ENCODE measurements around the gene ABHD17A.

Gene ABHD17A

GRCh38 chr19:1847684-1848398 is 37.5 kb downstream of the ABHD17A start:
- TF ChIP-seq GATA3 (IDR thresholded peaks at IDR 0.05; ENCODE audit: low read depth, low read length): no peak
- no peak for TF ChIP-seq GATA2 (IDR thresholded peaks at IDR 0.05; ENCODE audit: low read depth, low read length)

DNA sequence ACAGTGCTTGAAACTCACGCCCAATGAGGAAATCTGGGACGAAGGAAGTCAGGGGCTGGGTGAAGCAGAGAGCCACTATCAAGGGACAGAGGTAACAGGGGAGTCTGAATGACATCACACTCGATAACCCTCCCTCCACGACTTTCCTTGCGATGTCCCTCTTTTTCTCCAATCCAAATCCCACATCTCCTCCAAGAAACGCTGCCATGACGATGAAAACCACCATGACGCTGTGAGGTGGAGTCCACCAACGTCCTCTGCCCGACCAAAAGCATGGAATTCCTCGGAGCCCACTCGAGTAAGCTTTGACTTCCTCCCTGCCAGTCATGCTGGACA is 38.0 kb downstream of the ABHD17A start:
- TF ChIP-seq GATA3 (IDR thresholded peaks at IDR 0.05; ENCODE audit: low read depth, low read length) (no peak), GATA2 (IDR thresholded peaks at IDR 0.05; ENCODE audit: low read depth, low read length) (no peak)

DNA sequence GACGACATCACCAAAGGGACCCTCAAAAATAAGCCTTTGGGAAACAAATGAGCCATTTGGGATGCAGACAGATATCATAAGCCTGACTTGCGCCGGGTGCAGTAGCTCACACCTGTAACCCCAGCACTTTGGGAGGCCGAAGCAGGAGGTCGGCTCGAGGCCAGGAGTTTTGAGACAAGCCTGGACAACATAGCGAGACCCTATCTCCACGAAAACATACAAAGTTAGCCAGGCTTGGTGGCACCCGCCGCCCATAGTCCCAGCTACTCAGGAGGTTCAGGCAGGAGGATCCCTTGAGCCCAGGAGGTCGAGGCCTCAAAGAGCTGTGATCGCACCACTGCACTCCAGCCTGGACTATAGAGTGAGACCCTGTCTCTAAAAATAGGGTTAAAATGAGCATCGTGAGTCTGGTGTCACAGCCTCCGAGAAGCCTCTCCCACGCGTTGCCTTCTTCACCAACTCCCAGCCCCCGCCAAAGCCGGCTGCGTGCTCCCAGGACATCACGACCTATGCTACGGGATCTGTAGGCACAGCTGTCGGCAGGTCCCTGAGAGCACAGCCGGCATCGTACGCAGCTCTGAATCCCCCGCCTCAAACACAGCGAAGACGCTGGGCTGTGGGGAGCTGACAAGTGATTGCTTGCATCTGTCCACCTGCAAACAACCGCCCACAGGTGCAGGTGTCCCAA is 38.6 kb downstream of the ABHD17A start:
- no peak for TF ChIP-seq GATA3 (IDR thresholded peaks at IDR 0.05; ENCODE audit: low read depth, low read length)
- no peak for TF ChIP-seq GATA2 (IDR thresholded peaks at IDR 0.05; ENCODE audit: low read depth, low read length)

DNA sequence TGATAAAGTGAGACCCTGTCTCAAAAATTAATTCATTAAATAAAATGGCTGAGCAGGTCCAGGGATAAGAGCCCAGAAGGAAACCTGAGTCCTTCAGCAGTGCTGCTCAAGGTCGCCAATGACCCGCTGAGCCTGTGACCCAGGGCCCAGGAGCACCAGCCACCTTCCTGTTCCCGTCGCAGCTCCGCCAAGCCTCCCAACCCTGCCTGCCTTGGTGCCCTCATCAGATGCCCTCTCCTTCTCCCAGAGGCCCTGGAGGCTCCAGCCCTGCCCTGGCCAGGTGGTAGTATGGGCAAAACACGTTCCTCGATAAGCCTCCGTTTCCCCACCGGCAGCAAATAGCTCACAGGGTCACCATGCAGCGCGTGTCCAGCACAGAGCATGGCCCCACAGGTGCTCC is 39.7 kb downstream of the ABHD17A start:
- TF ChIP-seq GATA2 (IDR thresholded peaks at IDR 0.05; ENCODE audit: low read depth, low read length): no peak
- no peak for TF ChIP-seq GATA3 (IDR thresholded peaks at IDR 0.05; ENCODE audit: low read depth, low read length)

GRCh38 chr19:1845125-1845515 is 40.2 kb downstream of the ABHD17A start:
- TF ChIP-seq GATA2 (IDR thresholded peaks at IDR 0.05; ENCODE audit: low read depth, low read length): no peak
- no peak for TF ChIP-seq GATA3 (IDR thresholded peaks at IDR 0.05; ENCODE audit: low read depth, low read length)

- TF ChIP-seq GATA3 (IDR thresholded peaks at IDR 0.05; ENCODE audit: low read depth, low read length) (no peak), GATA2 (IDR thresholded peaks at IDR 0.05; ENCODE audit: low read depth, low read length) (no peak)
Measured at GRCh38 chr19:1844513-1845124, 40.7 kb downstream of the ABHD17A start.

- TF ChIP-seq GATA3 (IDR thresholded peaks at IDR 0.05; ENCODE audit: low read depth, low read length) (no peak), GATA2 (IDR thresholded peaks at IDR 0.05; ENCODE audit: low read depth, low read length) (no peak)
Measured at GRCh38 chr19:1843646-1844394, 41.5 kb downstream of the ABHD17A start.

- no peak for TF ChIP-seq GATA2 (IDR thresholded peaks at IDR 0.05; ENCODE audit: low read depth, low read length)
- TF ChIP-seq GATA3 (IDR thresholded peaks at IDR 0.05; ENCODE audit: low read depth, low read length): no peak
Measured at GRCh38 chr19:1843116-1843515, 42.2 kb downstream of the ABHD17A start.

- TF ChIP-seq GATA3 (IDR thresholded peaks at IDR 0.05; ENCODE audit: low read depth, low read length): no peak
- no peak for TF ChIP-seq GATA2 (IDR thresholded peaks at IDR 0.05; ENCODE audit: low read depth, low read length)
Measured at GRCh38 chr19:1841209-1841924, 43.9 kb downstream of the ABHD17A start.

GRCh38 chr19:1840541-1841115 is 44.7 kb downstream of the ABHD17A start:
- TF ChIP-seq GATA2 (IDR thresholded peaks at IDR 0.05; ENCODE audit: low read depth, low read length) (no peak), GATA3 (IDR thresholded peaks at IDR 0.05; ENCODE audit: low read depth, low read length) (no peak)

DNA sequence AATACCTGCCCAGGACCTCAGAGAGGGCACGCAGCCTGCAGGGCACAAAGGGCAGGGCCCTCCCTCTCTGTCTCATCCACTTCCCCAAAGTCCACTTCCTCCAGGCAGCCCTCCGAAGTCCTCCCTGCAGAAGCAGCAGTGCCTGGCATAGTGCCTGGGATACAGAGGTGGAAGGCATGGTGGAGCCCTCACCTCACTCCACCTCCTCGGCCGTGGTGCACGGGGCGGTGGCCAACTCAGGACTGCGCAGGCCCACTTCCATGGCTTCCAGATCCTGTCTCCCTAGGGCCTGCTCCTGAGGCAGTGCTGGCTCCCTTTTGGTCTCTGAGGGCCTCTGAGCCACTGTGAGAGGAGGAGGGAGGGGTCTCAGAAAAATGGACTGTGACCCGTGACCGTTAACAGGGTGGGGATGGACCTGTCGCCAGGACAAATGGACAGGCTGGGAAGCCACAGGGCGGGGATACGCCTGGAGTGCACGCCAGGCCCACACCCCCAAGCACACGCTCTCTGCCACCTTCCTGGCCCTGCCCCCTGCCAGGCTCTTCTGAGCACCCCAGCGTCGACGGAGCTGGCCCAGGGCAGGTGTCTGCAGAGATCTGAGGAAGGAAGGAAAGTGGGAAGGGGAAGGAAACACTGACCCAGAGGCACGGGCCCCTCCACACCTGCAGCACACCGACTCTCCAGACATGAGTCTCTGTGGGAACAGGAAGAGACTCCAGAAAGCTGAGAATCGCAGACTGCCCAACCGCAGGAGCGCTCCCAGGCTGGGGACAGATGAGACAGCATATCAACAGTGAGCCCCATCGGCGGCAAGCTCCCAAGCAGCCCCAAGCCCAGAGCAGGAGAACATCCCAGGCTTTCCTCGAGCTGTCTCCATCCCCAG is 45.4 kb downstream of the ABHD17A start:
- TF ChIP-seq GATA3 (IDR thresholded peaks at IDR 0.05; ENCODE audit: low read depth, low read length) (no peak), GATA2 (IDR thresholded peaks at IDR 0.05; ENCODE audit: low read depth, low read length) (no peak)

DNA sequence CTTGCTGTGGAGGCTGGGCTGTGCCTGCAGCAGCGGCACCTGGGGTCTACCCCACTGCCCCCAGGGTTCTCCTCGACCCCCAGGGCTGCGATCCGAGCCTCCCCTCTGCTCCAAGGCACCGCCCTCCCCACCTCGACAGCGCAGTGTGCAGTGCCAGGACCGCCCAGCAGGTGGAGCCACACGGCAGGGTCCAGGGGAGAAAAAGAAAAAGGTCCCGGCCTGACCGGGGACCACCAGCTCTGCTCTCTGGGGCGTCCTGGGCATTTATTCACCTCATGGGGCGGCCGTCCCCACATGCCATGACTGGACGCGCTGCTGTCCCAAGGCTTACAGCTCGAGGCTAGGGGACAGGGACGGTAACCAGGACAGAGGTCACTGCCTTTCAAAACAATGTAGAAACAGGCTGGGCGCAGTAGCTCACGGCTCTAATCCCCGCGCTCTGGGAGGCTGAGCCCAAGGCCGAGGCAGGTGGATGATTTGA is 47.6 kb downstream of the ABHD17A start:
- TF ChIP-seq GATA3 (IDR thresholded peaks at IDR 0.05; ENCODE audit: low read depth, low read length) (no peak), GATA2 (IDR thresholded peaks at IDR 0.05; ENCODE audit: low read depth, low read length) (no peak)
